WERI-Rb-1 (cell line): ENCODE data around the gene ARHGAP24.

Experiments
- DNase-seq: peaks from one replicate; pipeline ENCODE4 v3.0.0-alpha.2; 2020
- H3K27ac ChIP-seq: fragments of 250-450 bp; sonication (Bioruptor Pico); 2 replicates; pipeline ENCODE4 v1.5.1; 2020; ENCODE audit warnings: mild to moderate bottlenecking, moderate library complexity
- H3K27me3 ChIP-seq: fragments of 250-450 bp; sonication (Bioruptor Pico); 2 replicates; pipeline ENCODE4 v1.5.1; 2021; ENCODE audit warnings: mild to moderate bottlenecking, low read depth, moderate library complexity; ENCODE audit not compliant: insufficient read depth, severe bottlenecking
- H3K36me3 ChIP-seq: fragments of 250-450 bp; sonication (Bioruptor Pico); 2 replicates; pipeline ENCODE4 v1.5.1; 2020; ENCODE audit warnings: mild to moderate bottlenecking, moderate library complexity
- H3K4me3 ChIP-seq: 2 replicates; pipeline ENCODE4 v1.5.1; 2011; ENCODE audit warnings: low read depth, mild to moderate bottlenecking, control low read depth, low read length
- H3K9me3 ChIP-seq: fragments of 250-450 bp; sonication (Bioruptor Pico); 2 replicates; pipeline ENCODE4 v1.5.1; 2021; ENCODE audit warnings: mild to moderate bottlenecking, moderate library complexity; ENCODE audit not compliant: severe bottlenecking
- TF ChIP-seq, protein P1 (sequence below): IDR thresholded peaks from 2 replicates; pipeline ENCODE4 v1.5.1; 2011; ENCODE audit warnings: low read depth, mild to moderate bottlenecking, control low read depth, inconsistent platforms, low read length

Gene ARHGAP24

GRCh38 chr4:85489273-85489981, 14.5 kb downstream of the ARHGAP24 start:
- TF ChIP-seq, protein P1, sequence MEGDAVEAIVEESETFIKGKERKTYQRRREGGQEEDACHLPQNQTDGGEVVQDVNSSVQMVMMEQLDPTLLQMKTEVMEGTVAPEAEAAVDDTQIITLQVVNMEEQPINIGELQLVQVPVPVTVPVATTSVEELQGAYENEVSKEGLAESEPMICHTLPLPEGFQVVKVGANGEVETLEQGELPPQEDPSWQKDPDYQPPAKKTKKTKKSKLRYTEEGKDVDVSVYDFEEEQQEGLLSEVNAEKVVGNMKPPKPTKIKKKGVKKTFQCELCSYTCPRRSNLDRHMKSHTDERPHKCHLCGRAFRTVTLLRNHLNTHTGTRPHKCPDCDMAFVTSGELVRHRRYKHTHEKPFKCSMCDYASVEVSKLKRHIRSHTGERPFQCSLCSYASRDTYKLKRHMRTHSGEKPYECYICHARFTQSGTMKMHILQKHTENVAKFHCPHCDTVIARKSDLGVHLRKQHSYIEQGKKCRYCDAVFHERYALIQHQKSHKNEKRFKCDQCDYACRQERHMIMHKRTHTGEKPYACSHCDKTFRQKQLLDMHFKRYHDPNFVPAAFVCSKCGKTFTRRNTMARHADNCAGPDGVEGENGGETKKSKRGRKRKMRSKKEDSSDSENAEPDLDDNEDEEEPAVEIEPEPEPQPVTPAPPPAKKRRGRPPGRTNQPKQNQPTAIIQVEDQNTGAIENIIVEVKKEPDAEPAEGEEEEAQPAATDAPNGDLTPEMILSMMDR: no peak

DNA sequence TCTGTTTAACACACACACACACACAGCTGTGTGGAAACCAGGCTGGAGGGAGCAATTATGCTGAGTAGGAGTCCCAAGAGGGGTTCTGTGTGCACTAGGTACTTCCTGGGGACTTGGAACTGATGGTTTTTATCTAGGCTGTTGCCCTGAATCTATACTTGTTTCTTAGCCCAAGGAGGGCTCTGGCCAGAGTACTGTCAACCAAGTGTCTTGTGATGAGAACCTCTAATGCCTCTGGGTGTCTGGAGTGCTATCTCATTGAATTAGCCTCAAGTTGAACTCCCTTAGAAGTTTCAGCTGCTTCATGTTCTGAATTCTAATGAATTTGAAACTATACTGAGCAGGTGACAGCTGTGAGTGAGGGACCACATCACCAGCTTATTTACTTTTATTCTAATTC, 16.6 kb downstream of the ARHGAP24 start:
- no peak for DNase-seq
- TF ChIP-seq, protein P1: no peak
- H3K9me3 ChIP-seq: no peaks in the 10 kb centered on the region
- no peaks in the 10 kb centered on the region for H3K36me3 ChIP-seq
- H3K4me3 ChIP-seq: no peak overlapping the region
- no peak overlapping the region for H3K27ac ChIP-seq
- no peaks in the 10 kb centered on the region for H3K27me3 ChIP-seq

More at GRCh38 chr4:85489273-85489981, 14.5 kb downstream of the ARHGAP24 start:
- DNase-seq: no peak
- no peaks in the 10 kb centered on the region for H3K9me3 ChIP-seq
- H3K36me3 ChIP-seq: no peaks in the 10 kb centered on the region
- no peak overlapping the region for H3K27ac ChIP-seq
- no peaks in the 10 kb centered on the region for H3K27me3 ChIP-seq
- no peak overlapping the region for H3K4me3 ChIP-seq

- H3K9me3 ChIP-seq: no peaks in the 10 kb centered on the region
- DNase-seq: no peak
- no peaks in the 10 kb centered on the region for H3K36me3 ChIP-seq
- no peaks in the 10 kb centered on the region for H3K27me3 ChIP-seq
- TF ChIP-seq, protein P1: no peak
- H3K4me3 ChIP-seq: no peak overlapping the region
- H3K27ac ChIP-seq: no peak overlapping the region
Observed at GRCh38 chr4:85492336-85492735, 17.4 kb downstream of the ARHGAP24 start.

GRCh38 chr4:85495621-85496020, 20.7 kb downstream of the ARHGAP24 start:
- TF ChIP-seq, protein P1: no peak
- no peak for DNase-seq
- H3K27me3 ChIP-seq: no peaks in the 10 kb centered on the region
- H3K4me3 ChIP-seq: no peak overlapping the region
- H3K36me3 ChIP-seq: no peaks in the 10 kb centered on the region
- no peak overlapping the region for H3K27ac ChIP-seq
- H3K9me3 ChIP-seq: no peaks in the 10 kb centered on the region

DNA sequence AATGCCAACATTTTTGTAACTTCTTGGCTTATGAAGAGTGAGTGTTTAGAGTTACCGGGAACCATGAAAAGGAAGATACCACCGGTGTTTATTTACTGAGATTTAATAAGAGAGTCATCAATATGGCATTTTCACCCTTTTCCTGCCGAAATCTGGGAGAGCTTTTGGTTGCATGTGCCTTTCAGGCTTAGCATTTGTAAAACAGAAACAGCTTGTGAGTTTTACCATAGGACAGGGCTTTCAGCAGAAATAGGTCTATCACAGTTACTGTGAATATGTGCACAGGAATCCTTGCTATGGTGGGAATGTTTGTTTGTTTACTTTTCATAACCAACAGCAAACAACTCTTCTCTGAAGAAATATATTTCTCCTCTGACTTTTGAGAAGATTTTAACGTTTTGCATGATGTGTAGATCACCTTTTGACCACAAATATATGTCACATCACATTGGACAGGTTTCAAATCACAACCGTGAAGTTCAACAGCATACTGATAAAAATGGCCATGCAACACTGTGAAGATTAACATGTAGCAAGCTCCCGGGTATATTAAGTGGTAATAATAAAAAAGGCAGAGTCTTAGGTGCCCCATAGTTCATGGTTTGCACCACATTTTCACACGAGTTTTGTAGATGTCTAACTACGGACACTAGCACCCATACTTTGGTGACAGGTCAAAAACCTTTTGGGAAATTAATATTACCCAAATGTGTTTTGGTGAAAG, 21.3 kb downstream of the ARHGAP24 start:
- H3K27ac ChIP-seq: no peak overlapping the region

More for the DNA sequence above, 21.3 kb downstream of the ARHGAP24 start:
- Histone ChIP-seq H3K9me3 (no peaks in the 10 kb centered on the region), H3K4me3 (no peak overlapping the region), H3K36me3 (no peaks in the 10 kb centered on the region), H3K27me3 (no peaks in the 10 kb centered on the region)
- DNase-seq: no peak
- TF ChIP-seq, protein P1: no peak
